DOHH2 (cell line): Measurements from ENCODE around the gene EVC.

Experiments used
- CTCF ChIP-seq: fragments of 200-600 bp; sonication (generic); IDR thresholded peaks from one replicate; pipeline ENCODE4 v1.5.1; 2014; ENCODE audit warnings: antibody characterized with exemption, mild to moderate bottlenecking, low read depth, low read length; ENCODE audit not compliant: poor library complexity, severe bottlenecking
- EZH2phosphoT487 ChIP-seq: fragments of 200-600 bp; sonication (generic); IDR thresholded peaks from 2 replicates; pipeline ENCODE4 v1.6.1; 2017; ENCODE audit warnings: borderline replicate concordance, mild to moderate bottlenecking, antibody characterized with exemption, low read length, moderate library complexity, mixed read lengths

- TF ChIP-seq CTCF (no peak), EZH2phosphoT487 (no peak)
These were observed 70.7 kb downstream of the EVC start for GRCh38 chr4:5781691-5782090.
